OCI-LY1 (cell line): ENCODE data around the gene GNAT3.

Experiments
- H2AFZ ChIP-seq: fragments of 200-600 bp; sonication (generic), shearing (Covaris generic); 2 replicates; pipeline ENCODE4 v1.6.0; 2014; ENCODE audit warnings: antibody characterized with exemption, mild to moderate bottlenecking, low read length
- H3F3A ChIP-seq: fragments of 200-600 bp; sonication (generic), shearing (Covaris generic); 2 replicates; pipeline ENCODE4 v1.6.0; 2014; ENCODE audit warnings: mild to moderate bottlenecking, antibody characterized with exemption, low read length, moderate library complexity; ENCODE audit not compliant: insufficient read depth
- H3K27ac ChIP-seq: fragments of 200-600 bp; sonication (generic); 2 replicates; pipeline ENCODE4 v1.5.1; 2014; ENCODE audit warnings: low read length, mixed run types, mild to moderate bottlenecking, low read depth; ENCODE audit not compliant: poor library complexity, severe bottlenecking
- H3K27me3 ChIP-seq: fragments of 200-600 bp; sonication (generic); 2 replicates; pipeline ENCODE4 v1.6.0; 2014; ENCODE audit warnings: antibody characterized with exemption, mild to moderate bottlenecking, low read length, moderate library complexity; ENCODE audit not compliant: insufficient read depth
- H3K36me3 ChIP-seq: fragments of 200-600 bp; sonication (generic); 2 replicates; pipeline ENCODE4 v1.6.1; 2014; ENCODE audit warnings: mild to moderate bottlenecking, antibody characterized with exemption, low read length, moderate library complexity, mixed read lengths; ENCODE audit not compliant: insufficient read depth
- H3K4me1 ChIP-seq: fragments of 200-600 bp; sonication (generic); 2 replicates; pipeline ENCODE4 v1.5.1; 2014; ENCODE audit warnings: mild to moderate bottlenecking, low read length, moderate library complexity; ENCODE audit not compliant: insufficient read depth, severe bottlenecking
- H3K4me2 ChIP-seq: fragments of 200-600 bp; sonication (generic), shearing (Covaris generic); 2 replicates; pipeline ENCODE4 v1.6.1; 2014; ENCODE audit warnings: low read length
- H3K4me3 ChIP-seq: fragments of 200-600 bp; sonication (generic); 2 replicates; pipeline ENCODE4 v1.5.1; 2014; ENCODE audit warnings: low read length, low read depth, mild to moderate bottlenecking, mixed read lengths; ENCODE audit not compliant: poor library complexity, severe bottlenecking
- H3K79me2 ChIP-seq: fragments of 200-600 bp; shearing (Covaris generic); 2 replicates; pipeline ENCODE4 v1.6.1; 2016; ENCODE audit warnings: mixed run types, low read length, mixed read lengths; ENCODE audit not compliant: insufficient read depth
- H3K9ac ChIP-seq: fragments of 200-600 bp; sonication (generic), shearing (Covaris generic); 2 replicates; pipeline ENCODE4 v1.6.1; 2014; ENCODE audit warnings: mild to moderate bottlenecking, low read length, mixed read lengths
- H3K9me2 ChIP-seq: fragments of 200-600 bp; sonication (generic), shearing (Covaris generic); 2 replicates; pipeline ENCODE4 v1.6.1; 2014; ENCODE audit warnings: low read depth, mild to moderate bottlenecking, low read length, mixed read lengths
- H3K9me3 ChIP-seq: fragments of 200-600 bp; shearing (Covaris generic); 2 replicates; pipeline ENCODE4 v1.6.1; 2014; ENCODE audit warnings: low read length, mixed read lengths
- H4K20me1 ChIP-seq: fragments of 200-600 bp; sonication (generic), shearing (Covaris generic); 2 replicates; pipeline ENCODE4 v1.6.0; 2016; ENCODE audit warnings: mild to moderate bottlenecking, low read length; ENCODE audit not compliant: insufficient read depth
- EZH2 ChIP-seq: fragments of 200-600 bp; sonication (generic), shearing (Covaris generic); IDR thresholded peaks from 2 replicates; pipeline ENCODE4 v1.8.0; 2017; ENCODE audit warnings: borderline replicate concordance, mixed run types, mild to moderate bottlenecking, antibody characterized with exemption, low read length, moderate library complexity, mixed read lengths
- TF ChIP-seq, protein P1 (sequence below): fragments of 200-600 bp; sonication (generic), shearing (Covaris generic); IDR thresholded peaks from 2 replicates; pipeline ENCODE4 v1.5.1; 2017; ENCODE audit warnings: mild to moderate bottlenecking, antibody characterized with exemption, low read length, moderate library complexity, mixed read lengths

Gene GNAT3

DNA sequence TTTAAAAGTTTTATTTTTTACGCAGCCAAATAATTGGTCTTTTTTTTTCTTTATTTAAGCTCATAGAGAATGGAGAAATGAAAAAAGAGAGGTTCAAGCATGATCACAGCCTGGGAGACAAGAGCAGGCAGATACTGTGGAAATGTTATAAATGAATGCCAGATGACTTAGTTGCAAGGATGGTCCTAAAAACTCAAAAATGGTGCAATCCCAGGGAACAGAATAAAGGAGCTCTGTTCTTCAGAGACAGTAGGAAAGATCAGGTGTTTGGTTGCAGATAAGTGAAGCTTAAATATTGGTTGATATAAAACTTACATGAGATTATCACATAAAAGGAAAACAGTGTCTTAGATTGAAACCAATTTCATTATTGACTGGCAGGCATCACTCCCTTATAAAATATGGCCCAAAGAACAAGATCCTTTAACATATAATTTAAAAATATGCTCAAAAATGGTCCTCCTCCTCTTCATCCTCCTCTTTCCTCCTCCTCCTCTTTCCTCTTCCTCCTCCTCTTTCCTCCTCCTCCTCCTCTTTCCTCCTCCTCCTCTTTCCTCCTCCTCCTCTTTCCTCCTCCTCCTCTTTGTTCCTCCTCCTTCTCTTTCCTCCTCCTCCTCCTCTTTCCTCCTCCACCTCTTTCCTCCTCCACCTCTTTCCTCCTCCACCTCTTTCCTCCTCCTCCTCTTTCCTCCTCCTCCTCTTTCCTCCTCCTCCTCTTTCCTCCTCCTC, 18.6 kb downstream of the GNAT3 start:
- Histone ChIP-seq H4K20me1 (no peaks in the 10 kb centered on the region), H3K4me3 (no peak overlapping the region), H3K27ac (no peak overlapping the region), H3K36me3 (no peaks in the 10 kb centered on the region), H3K9me3 (no peaks in the 10 kb centered on the region), H3K27me3 (no peaks in the 10 kb centered on the region), H3K9ac (no peak overlapping the region), H3K4me2 (no peak overlapping the region), H3K79me2 (no peaks in the 10 kb centered on the region), H3F3A (no peaks in the 10 kb centered on the region), H3K4me1 (no peaks in the 10 kb centered on the region), H3K9me2 (no peaks in the 10 kb centered on the region), H2AFZ (no peak overlapping the region)
- no peak for TF ChIP-seq EZH2
- TF ChIP-seq, protein P1, sequence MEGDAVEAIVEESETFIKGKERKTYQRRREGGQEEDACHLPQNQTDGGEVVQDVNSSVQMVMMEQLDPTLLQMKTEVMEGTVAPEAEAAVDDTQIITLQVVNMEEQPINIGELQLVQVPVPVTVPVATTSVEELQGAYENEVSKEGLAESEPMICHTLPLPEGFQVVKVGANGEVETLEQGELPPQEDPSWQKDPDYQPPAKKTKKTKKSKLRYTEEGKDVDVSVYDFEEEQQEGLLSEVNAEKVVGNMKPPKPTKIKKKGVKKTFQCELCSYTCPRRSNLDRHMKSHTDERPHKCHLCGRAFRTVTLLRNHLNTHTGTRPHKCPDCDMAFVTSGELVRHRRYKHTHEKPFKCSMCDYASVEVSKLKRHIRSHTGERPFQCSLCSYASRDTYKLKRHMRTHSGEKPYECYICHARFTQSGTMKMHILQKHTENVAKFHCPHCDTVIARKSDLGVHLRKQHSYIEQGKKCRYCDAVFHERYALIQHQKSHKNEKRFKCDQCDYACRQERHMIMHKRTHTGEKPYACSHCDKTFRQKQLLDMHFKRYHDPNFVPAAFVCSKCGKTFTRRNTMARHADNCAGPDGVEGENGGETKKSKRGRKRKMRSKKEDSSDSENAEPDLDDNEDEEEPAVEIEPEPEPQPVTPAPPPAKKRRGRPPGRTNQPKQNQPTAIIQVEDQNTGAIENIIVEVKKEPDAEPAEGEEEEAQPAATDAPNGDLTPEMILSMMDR, result no peak

DNA sequence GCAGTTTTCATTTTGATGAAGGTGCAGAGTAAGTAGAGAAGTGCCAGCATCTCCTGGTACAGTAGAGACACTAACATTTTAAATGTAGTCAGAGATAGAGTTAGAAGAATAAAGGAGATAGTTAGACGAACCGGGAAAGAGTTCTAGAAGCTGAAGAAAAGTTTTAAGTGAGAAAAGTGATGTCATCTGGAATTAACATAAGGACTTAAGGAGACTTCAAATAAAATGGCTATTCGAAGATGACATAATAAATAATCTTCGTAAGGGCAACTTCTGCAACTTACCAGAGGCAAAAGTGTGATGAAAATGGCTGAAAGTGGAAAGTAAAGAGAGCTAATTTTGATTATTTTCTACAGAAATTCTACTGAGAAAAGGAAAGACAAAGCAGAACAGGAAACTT, 20.4 kb downstream of the GNAT3 start:
- Histone ChIP-seq H3K36me3 (no peaks in the 10 kb centered on the region), H3K9me2 (no peaks in the 10 kb centered on the region), H2AFZ (no peak overlapping the region), H3K4me3 (no peak overlapping the region), H3K4me1 (no peaks in the 10 kb centered on the region), H3K27me3 (no peaks in the 10 kb centered on the region), H3K9ac (no peak overlapping the region), H4K20me1 (no peaks in the 10 kb centered on the region), H3K4me2 (no peak overlapping the region), H3K27ac (no peak overlapping the region), H3K9me3 (no peaks in the 10 kb centered on the region), H3K79me2 (no peaks in the 10 kb centered on the region), H3F3A (no peaks in the 10 kb centered on the region)
- TF ChIP-seq, protein P1, result no peak

DNA sequence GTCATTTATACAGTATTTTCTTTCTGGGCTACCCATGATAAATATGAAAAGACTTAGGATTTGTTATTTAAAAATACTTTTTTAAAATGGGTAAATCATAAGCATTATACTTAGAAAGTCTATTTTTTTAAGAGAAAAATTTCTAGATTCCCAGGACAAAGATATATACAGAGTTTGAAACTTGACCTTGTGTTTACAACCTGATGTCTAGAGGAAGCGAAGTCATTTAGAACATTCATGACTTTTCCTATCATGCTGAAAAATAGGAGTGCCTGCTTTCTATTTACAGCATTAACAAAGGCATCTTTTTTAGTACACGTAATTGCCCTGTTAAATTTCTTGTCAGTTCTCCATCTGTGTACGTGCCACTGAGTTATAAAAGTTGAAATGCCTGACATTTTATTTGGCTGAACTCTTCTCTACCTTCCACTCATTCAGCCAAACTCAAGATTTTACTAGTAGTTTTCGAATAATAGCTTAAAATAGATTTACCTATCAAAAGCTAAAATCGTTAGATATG, 23.0 kb downstream of the GNAT3 start:
- Histone ChIP-seq H4K20me1 (no peaks in the 10 kb centered on the region), H3K9me2 (no peaks in the 10 kb centered on the region), H3K79me2 (no peaks in the 10 kb centered on the region), H3K4me1 (no peaks in the 10 kb centered on the region), H3K27ac (no peak overlapping the region), H3F3A (no peaks in the 10 kb centered on the region), H3K27me3 (no peaks in the 10 kb centered on the region), H3K9ac (no peak overlapping the region), H3K4me2 (no peak overlapping the region), H2AFZ (no peak overlapping the region), H3K4me3 (no peak overlapping the region), H3K36me3 (no peaks in the 10 kb centered on the region), H3K9me3 (no peaks in the 10 kb centered on the region)
- TF ChIP-seq, protein P1, result no peak
- TF ChIP-seq EZH2, result no peak
